IMR-90 (cell line): ENCODE measurements around the gene DIAPH2. TPM values are rescaled to one million over a fixed set of nuclear protein-coding genes. Genes with fewer than 3 reads are reported as not detected.

ENCODE experiments used
- ATAC-seq: fragments of 200-7000 bp; cut with Tn5 transposase; 2 replicates; pipeline ENCODE4 v1.9.1; 2020; ENCODE audit warnings: low read depth, mild to moderate bottlenecking, moderate library complexity
- BruUV-seq: library from RNA; stranded (reverse); fragments of 400-500 nt; replicated peaks from 2 replicates; lab custom pipeline; 2021; lab: Mats Ljungman, UMichigan
- CTCF ChIA-PET: fragments of 300-600 bp; formaldehyde crosslinking; extraction: SDS; loops from one replicate; lab custom pipeline; 2021; ENCODE audit warnings: antibody characterized with exemption; lab: Yijun Ruan, JAX
- POLR2A ChIA-PET: fragments of 300-600 bp; sonication (Branson Sonifier 250); formaldehyde crosslinking; loops from one replicate; lab custom pipeline; 2022; ENCODE audit warnings: antibody characterized with exemption; ENCODE audit not compliant: unreplicated experiment; lab: Charles Lee
- DNase-seq: peaks from one replicate; pipeline ENCODE4 v3.0.0; 2013
- H2AFZ ChIP-seq: replicated peaks from 2 replicates; pipeline ENCODE3; 2013; ENCODE audit warnings: low read length, mild to moderate bottlenecking; ENCODE audit not compliant: poor library complexity
- H2AK5ac ChIP-seq: 2 replicates; pipeline ENCODE4 v1.6.1; 2013; ENCODE audit warnings: low read depth, low read length, inconsistent platforms
- H2AK9ac ChIP-seq: replicated peaks from 2 replicates; pipeline ENCODE3; 2013; ENCODE audit warnings: mild to moderate bottlenecking, low read depth, low read length, moderate library complexity; ENCODE audit not compliant: poor library complexity
- H2BK120ac ChIP-seq: 2 replicates; pipeline ENCODE4 v1.6.1; 2013; ENCODE audit warnings: low read depth, low read length, inconsistent platforms
- H2BK15ac ChIP-seq: 3 replicates; pipeline ENCODE4 v1.6.1; 2013; ENCODE audit warnings: low read depth, low read length, inconsistent platforms
- H2BK20ac ChIP-seq: 2 replicates; pipeline ENCODE4 v1.6.1; 2013; ENCODE audit warnings: low read depth, mild to moderate bottlenecking, inconsistent platforms, low read length, moderate library complexity
- H2BK5ac ChIP-seq: 2 replicates; pipeline ENCODE4 v1.6.1; 2013; ENCODE audit warnings: mild to moderate bottlenecking, low read depth, low read length, inconsistent platforms; ENCODE audit not compliant: poor library complexity, severe bottlenecking
- H3K14ac ChIP-seq: replicated peaks from 2 replicates; pipeline ENCODE4 v1.6.1; 2013; ENCODE audit warnings: low read depth, low read length, inconsistent platforms
- H3K18ac ChIP-seq: 2 replicates; pipeline ENCODE4 v1.6.1; 2013; ENCODE audit warnings: low read depth, low read length, control low read depth
- H3K23ac ChIP-seq: 2 replicates; pipeline ENCODE4 v1.6.1; 2013; ENCODE audit warnings: low read depth, low read length, inconsistent platforms
- H3K27ac ChIP-seq: 2 replicates; pipeline ENCODE4 v1.5.1; 2013; ENCODE audit warnings: mild to moderate bottlenecking, control low read depth, low read length; ENCODE audit not compliant: insufficient read depth
- H3K27me3 ChIP-seq: 2 replicates; pipeline ENCODE4 v1.6.1; 2013; ENCODE audit warnings: low read length; ENCODE audit not compliant: control insufficient read depth, insufficient read depth
- H3K36me3 ChIP-seq: 2 replicates; pipeline ENCODE4 v1.6.1; 2013; ENCODE audit warnings: low read length, mixed read lengths; ENCODE audit not compliant: control insufficient read depth, insufficient read depth
- H3K4ac ChIP-seq: 2 replicates; pipeline ENCODE4 v1.6.1; 2013; ENCODE audit warnings: low read depth, low read length, inconsistent platforms
- H3K4me1 ChIP-seq: 2 replicates; pipeline ENCODE4 v1.6.1; 2013; ENCODE audit warnings: low read length, mixed read lengths; ENCODE audit not compliant: control insufficient read depth, insufficient read depth
- H3K4me2 ChIP-seq: 2 replicates; pipeline ENCODE4 v1.6.1; 2013; ENCODE audit warnings: low read depth, mild to moderate bottlenecking, control low read depth, low read length, moderate library complexity
- H3K4me3 ChIP-seq: 2 replicates; pipeline ENCODE4 v1.5.1; 2013; ENCODE audit warnings: low read depth, mild to moderate bottlenecking, control low read depth, low read length, moderate library complexity; ENCODE audit not compliant: insufficient read depth
- H3K56ac ChIP-seq: 2 replicates; pipeline ENCODE4 v1.6.1; 2013; ENCODE audit warnings: low read length, inconsistent platforms; ENCODE audit not compliant: insufficient read depth; ENCODE audit errors: extremely low read depth
- H3K79me1 ChIP-seq, 2 experiments: 2 replicates each; pipeline ENCODE4 v1.6.1; 2013; ENCODE audit warnings: low read length in 2 of 2, inconsistent platforms in 1 of 2, low read depth in 1 of 2
- H3K9ac ChIP-seq: 2 replicates; pipeline ENCODE4 v1.6.1; 2013; ENCODE audit warnings: low read depth, low read length, control low read depth
- H3K9me1 ChIP-seq: 2 replicates; pipeline ENCODE4 v1.6.1; 2013; ENCODE audit warnings: low read length, inconsistent platforms; ENCODE audit not compliant: insufficient read depth
- H3K9me3 ChIP-seq: 2 replicates; pipeline ENCODE4 v1.6.1; 2013; ENCODE audit warnings: low read length; ENCODE audit not compliant: control insufficient read depth, insufficient read depth
- H4K20me1 ChIP-seq: 2 replicates; pipeline ENCODE4 v1.6.1; 2013; ENCODE audit warnings: low read length, inconsistent platforms; ENCODE audit not compliant: insufficient read depth
- H4K5ac ChIP-seq: 2 replicates; pipeline ENCODE4 v1.6.1; 2013; ENCODE audit warnings: mild to moderate bottlenecking, low read depth, low read length, control low read depth
- H4K8ac ChIP-seq, 2 experiments: 2 replicates each; pipeline ENCODE4 v1.6.1; 2013; ENCODE audit warnings: low read depth in 2 of 2, low read length in 2 of 2, control low read depth in 1 of 2, inconsistent platforms in 1 of 2
- H4K91ac ChIP-seq: 2 replicates; pipeline ENCODE4 v1.6.1; 2013; ENCODE audit warnings: low read depth, low read length, inconsistent platforms; ENCODE audit not compliant: insufficient read depth
- BHLHE40 ChIP-seq: fragments of 150-350 bp; IDR thresholded peaks from 2 replicates; pipeline ENCODE4 v1.6.1; 2016; ENCODE audit warnings: mild to moderate bottlenecking, low read depth, low read length
- CEBPB ChIP-seq: IDR thresholded peaks from 2 replicates; pipeline ENCODE4 v1.6.1; 2012; ENCODE audit warnings: low read depth, low read length, improper control_type of control experiment
- CHD1 ChIP-seq: IDR thresholded peaks from 2 replicates; pipeline ENCODE4 v1.6.1; 2012; ENCODE audit warnings: low read depth, low read length, improper control_type of control experiment
- CTCF ChIP-seq: conservative IDR thresholded peaks from 2 replicates; pipeline ENCODE4 v1.5.1; 2012; ENCODE audit warnings: mild to moderate bottlenecking, low read depth, low read length, improper control_type of control experiment
- FOS ChIP-seq: fragments of 150-350 bp; IDR thresholded peaks from 2 replicates; pipeline ENCODE4 v1.6.1; 2016; ENCODE audit warnings: low read depth, low read length
- MAFK ChIP-seq: IDR thresholded peaks from 2 replicates; pipeline ENCODE4 v1.6.1; 2012; ENCODE audit warnings: low read depth, low read length, improper control_type of control experiment
- MAZ ChIP-seq: IDR thresholded peaks from 2 replicates; pipeline ENCODE4 v1.6.1; 2012; ENCODE audit warnings: low read depth, mild to moderate bottlenecking, low read length, improper control_type of control experiment, moderate library complexity, borderline replicate concordance
- MXI1 ChIP-seq: IDR thresholded peaks from 2 replicates; pipeline ENCODE4 v1.6.1; 2012; ENCODE audit warnings: low read depth, mild to moderate bottlenecking, low read length, moderate library complexity, borderline replicate concordance
- POLR2A ChIP-seq: IDR thresholded peaks from 2 replicates; pipeline ENCODE4 v1.6.1; 2012; ENCODE audit warnings: mild to moderate bottlenecking, low read depth, low read length
- RAD21 ChIP-seq: IDR thresholded peaks from 2 replicates; pipeline ENCODE4 v1.6.1; 2012; ENCODE audit warnings: low read length, improper control_type of control experiment
- RCOR1 ChIP-seq: IDR thresholded peaks from 2 replicates; pipeline ENCODE4 v1.6.1; 2012; ENCODE audit warnings: mild to moderate bottlenecking, low read length, improper control_type of control experiment; ENCODE audit not compliant: insufficient replicate concordance
- RFX5 ChIP-seq: IDR thresholded peaks from 2 replicates; pipeline ENCODE4 v1.8.0; 2012; ENCODE audit warnings: low read depth, mild to moderate bottlenecking, low read length, moderate library complexity
- SMC3 ChIP-seq: fragments of 150-350 bp; IDR thresholded peaks from 2 replicates; pipeline ENCODE4 v1.6.1; 2016; ENCODE audit warnings: low read depth, mild to moderate bottlenecking, antibody characterized with exemption, low read length, moderate library complexity
- USF2 ChIP-seq: fragments of 150-350 bp; IDR thresholded peaks from 2 replicates; pipeline ENCODE4 v1.6.1; 2017; ENCODE audit warnings: mild to moderate bottlenecking, antibody characterized with exemption, low read length, low read depth
- whole genome bisulfite sequencing, 2 experiments: methylation state at CpG; one replicate each; pipeline versions ENCODE4 v1.1.5 to v1.1.7; 2013; ENCODE audit warnings: missing lambda C conversion rate in 2 of 2; ENCODE audit not compliant: insufficient read length in 1 of 2; ENCODE audit errors: extremely low coverage in 2 of 2; 5-methylcytosine and 5-hydroxymethylcytosine counted together
- dilution Hi-C: fragments of 300-500 bp; cut with HindIII; formaldehyde crosslinking; loops from one replicate; pipeline ENCODE4 v1.14.3; 2018; ENCODE audit warnings: low sequenced_read_pairs; ENCODE audit not compliant: unreplicated experiment
- in situ Hi-C: fragments of 300-500 bp; cut with MboI; formaldehyde crosslinking; loops from 3 replicates; pipeline ENCODE4 v1.14.3; 2019; ENCODE audit warnings: low sequenced_read_pairs, inconsistent platforms, mixed read lengths
- intact Hi-C: fragments of 100-400 bp; cut with micrococcal nuclease; formaldehyde crosslinking; loops from 2 replicates; pipeline ENCODE4 v1.10.0; 2022
- polyA plus RNA-seq, 3 experiments: library from polyadenylated mRNA; depleted of rRNA; stranded (reverse); fragments of >200 nt; gene quantifications; 2 replicates each; pipeline ENCODE4 v1.2.3, GENCODE V29; 2012; ENCODE audit warnings: low replicate concordance in 1 of 3
- total RNA-seq: library from RNA; depleted of rRNA; stranded (reverse); fragments of >200 nt; gene quantifications from 2 replicates; pipeline ENCODE4 v1.2.3, GENCODE V29; 2012

DIAPH2 gene
- total and polyA plus RNA-seq, 2 of the 4 experiments (the other 2 are of a cell fraction), result 3.6 to 19.9 TPM

DNA sequence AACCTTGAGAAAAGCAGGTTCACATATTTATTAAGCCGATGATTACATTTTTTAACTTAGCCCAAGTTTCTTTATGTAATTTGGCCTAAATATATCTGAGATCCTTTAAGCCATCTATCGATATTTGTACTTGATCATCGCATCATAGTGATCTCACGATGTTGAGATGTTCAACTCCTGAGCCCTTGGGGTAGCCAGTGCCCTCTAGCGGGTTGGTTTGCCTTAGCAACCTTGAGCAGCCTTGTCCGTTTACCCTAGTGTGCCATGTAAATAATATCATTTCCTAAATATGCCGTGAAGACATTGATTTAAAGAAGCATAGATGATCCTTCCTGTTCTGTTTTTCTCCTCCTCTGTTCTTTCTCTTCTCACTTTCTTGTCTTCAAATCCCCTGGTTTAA lies 631.3 kb downstream of the DIAPH2 start:
- no peak overlapping the region for H3K4me3 ChIP-seq
- no peaks in the 10 kb centered on the region for H3K27me3 ChIP-seq
- H3K9me3 ChIP-seq, result no peaks in the 10 kb centered on the region
- no peak overlapping the region for H4K5ac ChIP-seq
- POLR2A ChIA-PET, result no interaction called here
- H3K9ac ChIP-seq, result no peak overlapping the region
- in situ Hi-C loops, result no loop called here
- no peaks in the 10 kb centered on the region for H3K79me1 ChIP-seq
- TF ChIP-seq USF2, result no peak
- no peak for TF ChIP-seq RCOR1
- TF ChIP-seq MAZ, result no peak
- no peak for TF ChIP-seq RFX5
- no peak for TF ChIP-seq MAFK
- no peak for TF ChIP-seq RAD21
- TF ChIP-seq CTCF, result no peak
- TF ChIP-seq FOS, result no peak
- TF ChIP-seq CEBPB, result no peak
- no peak for TF ChIP-seq MXI1
- no peak for TF ChIP-seq SMC3
- no peak for TF ChIP-seq POLR2A
- TF ChIP-seq BHLHE40, result no peak
- TF ChIP-seq CHD1, result no peak
- H2BK15ac ChIP-seq, result no peak overlapping the region
- H3K4ac ChIP-seq, result no peak overlapping the region
- ATAC-seq, result no peak
- no peak overlapping the region for H2BK5ac ChIP-seq
- no peak overlapping the region for H2AFZ ChIP-seq
- no peak overlapping the region for H2AK5ac ChIP-seq
- no peak overlapping the region for H2BK20ac ChIP-seq
- H3K27ac ChIP-seq, result no peak overlapping the region
- no peak overlapping the region for H4K91ac ChIP-seq
- no peak overlapping the region for H3K23ac ChIP-seq
- no peaks in the 10 kb centered on the region for H4K20me1 ChIP-seq
- dilution Hi-C loops, result no loop called here
- H2BK120ac ChIP-seq, result no peak overlapping the region
- H3K36me3 ChIP-seq, result no peaks in the 10 kb centered on the region
- H3K14ac ChIP-seq, result no peak overlapping the region
- no peaks in the 10 kb centered on the region for H3K4me1 ChIP-seq
- BruUV-seq, result no TSS peak
- H4K8ac ChIP-seq, result no peak overlapping the region
- DNase-seq, result no peak
- no peaks in the 10 kb centered on the region for H3K9me1 ChIP-seq
- CTCF ChIA-PET, result no interaction called here
- no peak overlapping the region for H2AK9ac ChIP-seq
- no peak overlapping the region for H3K56ac ChIP-seq
- H3K4me2 ChIP-seq, result no peak overlapping the region
- intact Hi-C loops, result no loop called here
- WGBS, 2 experiments, result no CpG with 5 or more reads among the region's 7 CpGs
- no peak overlapping the region for H3K18ac ChIP-seq
